ENCODE results near the gene POM121C. TPM values are rescaled to one million over a fixed set of nuclear protein-coding genes. Genes with fewer than 3 reads are reported as not detected.

POM121C gene
- total RNA-seq (2022; extraction: Qiagen RNA extraction; ENCODE audit: low read depth): 32.2 to 44.0 TPM (median 39.2 TPM) in 5 replicates

GRCh38 chr7:75485979-75486643 is at the start of gene POM121C:
Gene POM121C, minus strand, starts transcription at chr7:75486299. Its CDS starts 44,803 bp downstream, at chr7:75441496.

GRCh38 chr7:75492020-75492419 is 5.9 kb upstream of the POM121C start, which contains the start of gene SPDYE5:
Gene SPDYE5, plus strand, starts transcription at chr7:75492320. Its CDS starts 1,728 bp downstream, at chr7:75494048.

GRCh38 chr7:75395329-75395728 is 90.8 kb downstream of the POM121C start, which contains the start of gene TRIM73:
Gene TRIM73, plus strand, starts transcription at chr7:75395629. Its CDS starts 3,305 bp downstream, at chr7:75398934.

Other genes starting within 250 kb of the POM121C start
- gene TRIM73, start 90.7 kb downstream of the POM121C start, total RNA-seq (2022; extraction: Qiagen RNA extraction; ENCODE audit: low read depth): 1.2 to 2.9 TPM (median 1.9 TPM) in 5 replicates
- not detected in 5 replicates for gene SPDYE5, start 6.0 kb upstream of the POM121C start, total RNA-seq (2022; extraction: Qiagen RNA extraction; ENCODE audit: low read depth)

Measured in A549 treated with RU486 at 1 μM for 4 hours (cell line).